ENCODE measurements around the gene PTPRN2.
"Not testable (repeated sequence)": the region's sequence is repeated elsewhere in the genome, so short reads cannot be mapped to it uniquely, and the experiment has no call there.

Gene PTPRN2

DNA sequence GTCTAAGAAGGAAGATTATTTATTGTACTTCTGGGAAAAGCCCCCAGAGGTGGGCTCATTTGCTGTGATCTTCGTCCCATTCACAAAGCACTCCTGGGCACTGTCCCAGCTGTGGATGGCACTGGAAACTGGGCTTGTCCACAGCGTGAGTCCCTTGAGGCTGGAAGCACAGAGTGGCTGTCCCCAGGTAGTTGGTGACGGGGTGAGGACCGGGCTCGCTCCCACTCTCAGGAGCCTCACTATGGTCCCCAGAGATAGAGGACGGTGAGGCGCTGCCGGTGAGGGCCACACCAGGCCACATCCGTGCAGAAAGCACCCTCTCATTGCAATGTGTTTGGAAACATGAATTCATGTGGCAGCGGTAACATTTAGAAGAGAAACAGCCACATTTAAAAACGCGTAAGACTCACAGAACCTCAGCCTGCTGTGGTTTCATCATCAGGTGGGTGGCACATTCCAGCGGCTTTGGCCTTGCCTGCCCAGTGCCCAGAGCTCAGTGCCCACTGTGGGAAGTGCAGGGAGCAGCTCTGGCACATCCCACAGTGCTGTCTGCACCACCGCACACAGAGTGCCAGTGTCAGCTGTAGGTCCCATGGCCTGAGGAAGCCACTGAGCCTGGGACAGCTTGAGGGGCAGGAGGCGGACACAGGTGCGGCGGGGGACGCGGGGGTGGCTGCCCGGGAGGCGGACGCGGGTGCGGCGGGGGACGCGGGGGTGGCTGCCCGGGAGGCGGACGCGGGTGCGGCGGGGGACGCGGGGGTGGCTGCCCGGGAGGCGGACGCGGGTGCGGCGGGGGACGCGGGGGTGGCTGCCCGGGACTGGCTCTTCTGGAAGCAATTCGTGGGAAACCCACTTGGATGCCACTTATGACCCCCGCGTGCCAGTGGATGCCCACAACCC lies 801.0 kb downstream of the PTPRN2 start:
- DNase-seq = no peak

- DNase-seq = no peak
These were observed 802.0 kb downstream of the PTPRN2 start for GRCh38 chr7:157785486-157786186.

GRCh38 chr7:157784979-157785441 lies 802.6 kb downstream of the PTPRN2 start:
- DNase-seq = no peak

DNA sequence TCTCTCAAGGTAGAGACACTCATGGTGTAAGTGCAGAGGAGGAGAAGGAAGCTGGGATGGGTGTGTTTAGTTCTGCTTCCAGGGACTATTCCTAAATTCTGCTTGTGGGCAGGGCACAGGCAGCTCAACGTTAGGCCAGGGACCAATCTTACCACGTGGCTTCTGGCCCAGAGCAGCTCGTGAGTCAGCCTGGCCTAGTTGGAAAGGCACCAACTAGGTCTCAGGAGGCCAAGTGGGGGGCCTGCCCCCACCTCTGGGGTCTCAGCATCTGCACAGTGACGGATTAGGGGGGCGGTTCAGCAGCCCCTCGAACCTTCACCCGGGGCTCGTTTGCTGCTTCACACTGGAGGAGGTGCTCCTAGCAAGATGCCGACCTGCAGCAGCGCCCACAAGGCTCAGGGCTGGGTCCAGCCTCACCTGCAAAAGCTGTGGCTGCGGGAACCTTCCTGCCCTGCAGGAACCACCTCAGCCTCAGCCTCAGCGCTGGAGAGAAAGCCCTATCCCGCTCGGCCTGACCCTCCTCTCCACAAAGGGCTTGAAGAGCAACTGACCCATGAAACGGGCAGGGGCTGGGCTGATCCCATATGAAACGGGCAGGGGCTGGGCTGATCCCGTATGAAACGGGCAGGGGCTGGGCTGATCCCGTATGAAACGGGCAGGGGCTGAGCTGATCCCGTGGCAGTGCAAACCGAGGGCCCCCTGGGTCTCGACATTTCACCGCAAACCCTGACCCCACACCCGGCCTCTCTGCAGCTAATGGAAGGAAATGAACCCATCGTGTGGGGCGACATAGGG lies 803.4 kb downstream of the PTPRN2 start:
- no peak for DNase-seq

DNA sequence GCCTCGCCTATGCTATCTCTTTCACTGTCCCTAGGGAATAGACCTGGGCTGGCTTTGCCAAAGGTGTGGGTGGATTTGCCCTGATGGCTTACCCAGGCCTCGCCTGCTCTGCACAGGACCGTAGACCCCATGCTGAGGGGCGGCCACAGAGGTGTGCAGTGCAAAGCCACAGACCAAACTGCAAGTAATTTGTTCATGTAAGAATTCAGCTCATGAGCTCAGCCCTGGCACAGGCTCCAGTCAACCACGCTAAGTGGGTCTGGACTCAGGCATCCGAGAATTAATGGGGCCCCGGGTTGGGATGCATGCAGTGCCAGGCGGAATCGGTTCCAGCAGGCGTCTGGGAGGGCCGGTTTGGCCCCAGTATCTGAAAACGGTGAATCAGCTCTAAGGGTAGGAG lies 805.6 kb downstream of the PTPRN2 start:
- no peak for DNase-seq

- no peak for DNase-seq
These were observed 806.9 kb downstream of the PTPRN2 start for GRCh38 chr7:157780721-157781120.

DNA sequence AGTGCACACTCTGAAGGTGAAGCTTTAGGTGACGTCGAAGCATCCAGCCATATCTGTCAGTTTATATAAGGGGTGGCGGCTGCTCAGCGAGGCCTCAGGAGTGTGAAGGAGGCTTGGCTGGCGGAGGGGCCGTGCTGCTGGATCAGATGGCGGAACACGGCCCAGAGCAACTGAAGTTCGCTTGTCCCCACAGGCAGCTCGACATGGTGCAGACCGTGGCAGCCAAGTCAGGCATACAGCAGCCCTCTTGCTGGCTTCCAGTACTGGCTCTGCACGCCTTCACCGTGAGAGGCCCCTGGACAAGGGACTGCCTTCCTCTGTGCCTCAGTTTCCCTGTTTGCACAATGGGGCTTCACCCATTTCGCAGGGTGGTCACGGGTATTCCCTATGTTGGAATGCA lies 807.3 kb downstream of the PTPRN2 start:
- DNase-seq = no peak

DNA sequence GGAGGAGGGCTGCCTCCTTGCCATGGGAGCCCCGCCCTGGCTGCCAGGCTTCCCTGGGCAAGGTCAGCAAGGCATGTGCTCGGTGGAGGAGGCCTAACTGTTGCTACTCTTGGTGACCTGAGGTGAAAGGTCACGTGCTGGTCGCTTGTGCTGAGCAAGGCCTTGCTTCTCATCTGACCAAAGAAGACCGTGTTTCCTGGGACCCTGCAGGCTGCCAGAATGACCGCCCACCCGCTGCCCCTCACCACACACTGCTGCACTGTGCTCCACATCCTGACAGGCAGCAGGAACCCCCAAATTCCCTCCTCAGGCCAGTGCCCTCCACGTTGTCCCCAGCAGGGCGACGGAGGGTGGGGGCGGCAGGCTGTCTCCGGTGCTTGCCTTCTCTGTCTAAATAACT lies 808.4 kb downstream of the PTPRN2 start:
- no peak for DNase-seq

GRCh38 chr7:157777194-157777762 lies 810.3 kb downstream of the PTPRN2 start:
- not testable (repeated sequence) for DNase-seq

- no peak for DNase-seq
These were observed 811.9 kb downstream of the PTPRN2 start for GRCh38 chr7:157775560-157776332.

DNA sequence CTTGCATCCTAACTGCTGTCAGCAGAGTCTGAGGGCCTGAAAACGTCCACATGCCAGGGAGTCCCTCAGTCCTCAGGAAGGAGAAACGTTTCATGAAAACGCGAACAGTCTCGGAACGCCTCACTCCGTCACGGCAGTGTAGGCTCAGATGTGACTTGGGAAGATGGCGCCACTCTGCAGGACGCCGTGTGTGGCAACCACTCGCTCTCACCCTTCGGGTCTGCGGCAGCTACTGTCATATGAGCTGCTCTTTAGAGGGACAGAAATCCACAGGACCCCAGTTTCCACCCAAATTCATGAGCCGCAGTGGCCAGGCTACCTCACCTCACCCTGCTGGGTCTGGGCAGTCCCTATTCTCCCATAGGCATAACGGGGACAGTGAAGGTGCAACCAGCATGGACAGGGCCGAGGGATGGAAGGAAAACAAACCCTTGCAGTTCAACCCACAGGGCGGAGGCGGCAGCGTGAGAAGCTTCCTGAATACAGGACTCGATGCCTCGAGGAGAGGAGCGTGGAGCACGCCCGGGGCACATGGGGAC lies 812.5 kb downstream of the PTPRN2 start:
- DNase-seq = no peak

GRCh38 chr7:157774495-157774894 lies 813.1 kb downstream of the PTPRN2 start:
- no peak for DNase-seq

DNA sequence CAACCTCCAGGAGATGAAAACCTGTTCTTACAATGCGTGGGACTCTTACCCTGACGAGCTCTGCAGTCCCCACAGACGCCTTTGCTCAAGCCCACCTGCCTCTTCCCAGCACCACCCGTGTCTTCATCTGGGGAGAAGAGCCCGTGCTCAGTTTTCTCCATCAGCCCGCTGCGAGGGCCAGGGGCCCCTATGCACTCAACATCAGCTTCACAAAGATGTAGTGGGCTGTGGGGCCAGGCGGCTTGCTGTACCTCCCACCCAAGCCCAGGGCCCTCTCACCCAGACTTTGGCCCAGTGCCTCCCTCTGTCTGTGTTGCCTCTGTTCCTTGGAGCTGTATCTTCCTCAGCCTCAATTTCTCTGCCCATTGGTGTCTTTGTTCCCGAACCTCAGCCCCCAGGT lies 814.3 kb downstream of the PTPRN2 start:
- DNase-seq = no peak

DNA sequence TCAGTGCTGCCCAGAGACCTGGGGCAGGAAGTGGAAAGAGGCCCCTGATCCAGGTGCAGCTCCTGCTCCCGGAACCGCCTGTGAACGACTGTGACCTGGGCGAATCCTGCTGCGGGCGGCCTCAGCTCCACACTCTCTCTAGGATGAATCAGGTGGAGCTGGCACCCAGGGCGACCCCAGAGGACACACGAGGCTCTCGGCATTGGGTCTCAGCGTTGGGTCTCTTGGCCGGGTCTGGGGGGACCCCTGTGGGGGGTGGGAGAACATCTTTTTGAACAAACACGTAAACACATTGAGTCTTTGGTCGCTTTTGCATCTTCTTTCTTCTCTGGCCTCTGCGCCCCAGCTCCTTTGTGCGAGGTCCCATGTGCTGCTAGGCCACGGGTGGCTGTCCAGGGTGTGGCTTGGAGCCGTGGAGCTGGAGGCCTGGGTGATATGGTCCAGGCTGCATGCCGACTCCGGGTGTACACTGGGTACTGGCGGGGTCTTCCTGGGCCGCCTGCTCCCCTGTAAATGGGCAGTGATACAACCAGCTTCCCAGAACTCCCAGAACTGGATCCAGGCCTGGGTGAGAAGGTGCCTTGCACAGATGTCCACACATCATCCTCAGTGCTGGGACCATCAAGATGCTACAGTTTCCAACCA lies 815.0 kb downstream of the PTPRN2 start:
- DNase-seq = no peak

DNA sequence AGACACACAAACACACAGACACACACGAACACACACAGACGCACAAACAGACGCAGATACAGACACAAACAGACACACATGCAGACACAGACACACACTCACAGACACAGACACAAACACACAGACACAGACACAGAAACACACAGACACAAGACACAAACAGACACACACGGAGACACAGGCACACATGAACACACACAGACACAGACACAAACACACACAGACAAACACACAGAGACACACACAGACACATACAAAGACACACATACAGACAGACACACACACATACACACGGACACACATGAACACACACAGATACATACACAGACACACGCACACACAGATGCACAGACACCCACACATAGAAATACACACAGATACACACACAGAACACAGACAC lies 815.9 kb downstream of the PTPRN2 start:
- no peak for DNase-seq

DNA sequence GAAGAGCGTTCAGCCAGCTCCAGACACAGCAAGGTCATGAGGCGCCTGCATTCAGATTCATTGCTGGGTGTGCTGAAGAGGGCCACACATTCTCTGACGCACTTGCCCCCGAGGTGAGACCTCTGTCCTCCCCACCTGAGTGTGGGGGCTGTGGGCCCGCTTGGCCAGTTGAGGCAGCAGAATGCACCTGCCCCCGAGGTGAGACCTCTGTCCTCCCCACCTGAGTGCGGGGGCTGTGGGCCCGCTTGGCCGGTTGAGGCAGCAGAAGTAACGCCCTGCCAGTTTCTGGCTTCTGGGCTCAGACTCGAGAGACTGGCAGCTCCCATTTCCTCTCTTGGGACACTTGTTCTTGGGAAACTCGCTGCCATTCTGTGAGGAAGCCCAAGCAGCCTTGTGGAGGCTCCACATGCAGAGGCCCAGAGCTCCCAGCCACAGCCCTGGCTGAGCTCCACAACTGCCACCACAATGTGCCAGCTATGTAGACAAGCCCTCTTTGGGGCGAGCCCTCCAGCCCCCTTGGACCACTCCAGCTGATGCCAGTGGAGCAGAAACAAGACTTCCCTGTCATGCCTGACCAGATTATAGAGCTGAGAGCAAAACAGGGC lies 816.8 kb downstream of the PTPRN2 start:
- DNase-seq = no peak

- DNase-seq = no peak
These were observed 818.0 kb downstream of the PTPRN2 start for GRCh38 chr7:157769526-157770215.

GRCh38 chr7:157769086-157769485 lies 818.5 kb downstream of the PTPRN2 start:
- no peak for DNase-seq

DNA sequence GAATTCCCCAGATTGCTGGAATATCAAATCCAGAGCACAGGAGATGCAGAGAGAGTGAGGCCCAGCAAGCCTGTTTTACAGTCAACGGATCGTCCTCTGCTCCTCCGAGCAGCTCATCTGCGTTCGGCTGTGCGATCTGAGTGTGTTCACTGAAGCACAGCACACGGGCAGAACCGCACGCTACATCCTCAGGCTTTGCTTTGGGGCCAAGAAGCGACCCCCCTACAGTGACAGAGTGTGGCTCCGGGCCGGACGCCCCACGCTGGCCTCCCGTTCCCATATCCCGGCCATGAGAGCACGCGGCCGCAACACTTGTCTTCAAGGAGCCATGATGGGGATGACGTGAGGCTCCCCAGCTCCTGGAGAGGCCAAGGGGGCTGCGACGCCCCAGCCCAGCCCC lies 819.4 kb downstream of the PTPRN2 start:
- no peak for DNase-seq

- no peak for DNase-seq
These were observed 820.0 kb downstream of the PTPRN2 start for GRCh38 chr7:157767506-157768197.
